ENCODE measurements around the gene SNX19.

GRCh38 chr11:130892861-130893260 lies 23.4 kb downstream of the SNX19 start:
- TF ChIP-seq POLR2AphosphoS5 (IDR thresholded peaks at IDR 0.05; ENCODE audit: low read depth) (no peak), CTCF (IDR thresholded peaks at IDR 0.05; ENCODE audit: insufficient read depth, low read length) (no peak)
- TF ChIP-seq, protein P1, sequence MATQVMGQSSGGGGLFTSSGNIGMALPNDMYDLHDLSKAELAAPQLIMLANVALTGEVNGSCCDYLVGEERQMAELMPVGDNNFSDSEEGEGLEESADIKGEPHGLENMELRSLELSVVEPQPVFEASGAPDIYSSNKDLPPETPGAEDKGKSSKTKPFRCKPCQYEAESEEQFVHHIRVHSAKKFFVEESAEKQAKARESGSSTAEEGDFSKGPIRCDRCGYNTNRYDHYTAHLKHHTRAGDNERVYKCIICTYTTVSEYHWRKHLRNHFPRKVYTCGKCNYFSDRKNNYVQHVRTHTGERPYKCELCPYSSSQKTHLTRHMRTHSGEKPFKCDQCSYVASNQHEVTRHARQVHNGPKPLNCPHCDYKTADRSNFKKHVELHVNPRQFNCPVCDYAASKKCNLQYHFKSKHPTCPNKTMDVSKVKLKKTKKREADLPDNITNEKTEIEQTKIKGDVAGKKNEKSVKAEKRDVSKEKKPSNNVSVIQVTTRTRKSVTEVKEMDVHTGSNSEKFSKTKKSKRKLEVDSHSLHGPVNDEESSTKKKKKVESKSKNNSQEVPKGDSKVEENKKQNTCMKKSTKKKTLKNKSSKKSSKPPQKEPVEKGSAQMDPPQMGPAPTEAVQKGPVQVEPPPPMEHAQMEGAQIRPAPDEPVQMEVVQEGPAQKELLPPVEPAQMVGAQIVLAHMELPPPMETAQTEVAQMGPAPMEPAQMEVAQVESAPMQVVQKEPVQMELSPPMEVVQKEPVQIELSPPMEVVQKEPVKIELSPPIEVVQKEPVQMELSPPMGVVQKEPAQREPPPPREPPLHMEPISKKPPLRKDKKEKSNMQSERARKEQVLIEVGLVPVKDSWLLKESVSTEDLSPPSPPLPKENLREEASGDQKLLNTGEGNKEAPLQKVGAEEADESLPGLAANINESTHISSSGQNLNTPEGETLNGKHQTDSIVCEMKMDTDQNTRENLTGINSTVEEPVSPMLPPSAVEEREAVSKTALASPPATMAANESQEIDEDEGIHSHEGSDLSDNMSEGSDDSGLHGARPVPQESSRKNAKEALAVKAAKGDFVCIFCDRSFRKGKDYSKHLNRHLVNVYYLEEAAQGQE (IDR thresholded peaks at IDR 0.05; ENCODE audit: insufficient replicate concordance, low read depth), result no peak
